ENCODE data around the gene PGBD1.
"Not testable (repeated sequence)": the region's sequence is repeated elsewhere in the genome, so short reads cannot be mapped to it uniquely, and the experiment has no call there.

The PGBD1 gene

DNA sequence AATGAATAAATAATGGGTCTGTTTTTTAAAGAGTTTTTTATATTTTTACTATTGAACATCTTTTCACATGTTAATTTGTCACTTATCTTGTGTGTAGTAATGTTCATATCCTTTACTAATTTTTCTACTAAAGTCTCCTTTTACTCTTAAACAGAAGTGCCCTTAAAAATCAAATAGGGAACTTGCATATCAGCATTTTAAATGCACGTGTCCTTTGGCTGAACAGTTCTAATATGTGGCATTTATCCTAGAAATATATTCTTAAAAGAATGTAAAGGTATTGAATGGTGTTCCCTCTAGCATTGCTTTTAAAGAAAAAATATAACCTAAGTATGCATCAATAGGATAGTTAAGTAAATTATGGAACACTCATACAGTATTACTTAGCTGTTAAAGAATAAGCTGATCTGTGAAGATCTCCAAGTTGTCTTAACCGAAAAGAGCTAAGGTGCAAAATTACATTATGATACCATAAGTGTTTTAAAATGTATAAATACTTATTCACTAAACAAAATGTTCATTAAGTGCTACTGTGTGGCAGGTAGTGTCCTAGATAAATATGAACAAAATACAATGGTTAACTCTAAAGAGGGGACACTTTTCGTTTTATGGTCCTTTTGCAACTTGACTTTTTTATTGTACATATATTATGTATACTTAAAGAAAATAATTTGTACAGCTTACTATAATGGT is 631 bp upstream of the PGBD1 start:
- DNase-seq = no peak
- peaks cover 23% of the 10 kb centered on the region for H3K36me3 ChIP-seq
- TF ChIP-seq, protein P1, sequence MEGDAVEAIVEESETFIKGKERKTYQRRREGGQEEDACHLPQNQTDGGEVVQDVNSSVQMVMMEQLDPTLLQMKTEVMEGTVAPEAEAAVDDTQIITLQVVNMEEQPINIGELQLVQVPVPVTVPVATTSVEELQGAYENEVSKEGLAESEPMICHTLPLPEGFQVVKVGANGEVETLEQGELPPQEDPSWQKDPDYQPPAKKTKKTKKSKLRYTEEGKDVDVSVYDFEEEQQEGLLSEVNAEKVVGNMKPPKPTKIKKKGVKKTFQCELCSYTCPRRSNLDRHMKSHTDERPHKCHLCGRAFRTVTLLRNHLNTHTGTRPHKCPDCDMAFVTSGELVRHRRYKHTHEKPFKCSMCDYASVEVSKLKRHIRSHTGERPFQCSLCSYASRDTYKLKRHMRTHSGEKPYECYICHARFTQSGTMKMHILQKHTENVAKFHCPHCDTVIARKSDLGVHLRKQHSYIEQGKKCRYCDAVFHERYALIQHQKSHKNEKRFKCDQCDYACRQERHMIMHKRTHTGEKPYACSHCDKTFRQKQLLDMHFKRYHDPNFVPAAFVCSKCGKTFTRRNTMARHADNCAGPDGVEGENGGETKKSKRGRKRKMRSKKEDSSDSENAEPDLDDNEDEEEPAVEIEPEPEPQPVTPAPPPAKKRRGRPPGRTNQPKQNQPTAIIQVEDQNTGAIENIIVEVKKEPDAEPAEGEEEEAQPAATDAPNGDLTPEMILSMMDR (IDR thresholded peaks at IDR 0.05; ENCODE audit: low read depth, low read length) = no peak

DNA sequence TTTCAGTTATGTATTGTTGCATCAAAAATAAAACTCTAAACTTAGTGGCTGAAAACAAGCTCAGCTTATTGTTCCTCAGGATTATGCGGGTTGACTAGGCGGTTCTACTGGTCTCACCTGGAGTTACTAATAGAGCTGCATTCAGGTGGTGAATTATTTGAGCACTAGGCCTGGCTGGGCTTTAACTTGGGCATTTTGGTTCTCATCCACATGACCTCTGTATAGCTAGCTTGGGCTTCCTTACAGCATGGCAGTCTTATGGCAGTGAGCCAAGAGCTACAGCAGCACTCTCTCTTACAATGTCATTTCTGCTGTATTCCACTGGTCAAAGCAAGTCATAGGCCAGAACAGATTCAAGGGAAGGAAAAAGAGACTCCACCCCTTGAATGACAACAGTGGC is 1.6 kb downstream of the PGBD1 start:
- H3K36me3 ChIP-seq = peaks cover 28% of the 10 kb centered on the region

More for the DNA sequence above, 631 bp upstream of the PGBD1 start:
- H3K27me3 ChIP-seq = no peaks in the 10 kb centered on the region
- H3K4me1 ChIP-seq = no peaks in the 10 kb centered on the region
- peak overlapping the region; percentile 95 for H3K4me3 ChIP-seq (ENCODE audit: low read depth, low read length)
- no peaks in the 10 kb centered on the region for H3K9me3 ChIP-seq

DNA sequence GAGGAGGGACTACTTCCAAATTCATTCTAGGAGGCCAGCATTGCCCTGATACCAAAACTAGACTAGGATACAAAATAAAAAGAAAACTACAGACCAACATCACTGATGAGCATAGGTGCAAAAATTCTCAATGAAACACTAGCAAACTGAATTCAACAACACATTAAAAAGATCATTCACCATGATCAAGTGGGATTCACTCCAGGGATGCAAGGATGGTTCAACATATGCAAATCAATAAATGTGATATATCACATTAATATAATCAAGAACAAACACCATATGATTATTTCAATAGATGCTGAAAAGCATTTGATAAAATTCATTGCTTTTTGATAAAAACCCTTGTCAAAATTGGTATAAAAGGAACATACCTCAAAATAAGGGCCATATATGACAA is 10.2 kb downstream of the PGBD1 start:
- H3K9me3 ChIP-seq = no peaks in the 10 kb centered on the region
- no peaks in the 10 kb centered on the region for H3K4me1 ChIP-seq
- no peak for DNase-seq
- no peak overlapping the region for H3K4me3 ChIP-seq (ENCODE audit: low read depth, low read length)
- H3K27me3 ChIP-seq = no peaks in the 10 kb centered on the region
- TF ChIP-seq, protein P1 (IDR thresholded peaks at IDR 0.05; ENCODE audit: low read depth, low read length) = no peak
- H3K36me3 ChIP-seq = peaks cover 21% of the 10 kb centered on the region

More for the DNA sequence above, 1.6 kb downstream of the PGBD1 start:
- Histone ChIP-seq H3K4me3 (ENCODE audit: low read depth, low read length) (peak overlapping the region; percentile 12; the same call in 1 of the 2 replicates), H3K4me1 (no peaks in the 10 kb centered on the region), H3K9me3 (no peaks in the 10 kb centered on the region), H3K27me3 (no peaks in the 10 kb centered on the region)
- TF ChIP-seq, protein P1 (IDR thresholded peaks at IDR 0.05; ENCODE audit: low read depth, low read length) = no peak
- DNase-seq = no peak

DNA sequence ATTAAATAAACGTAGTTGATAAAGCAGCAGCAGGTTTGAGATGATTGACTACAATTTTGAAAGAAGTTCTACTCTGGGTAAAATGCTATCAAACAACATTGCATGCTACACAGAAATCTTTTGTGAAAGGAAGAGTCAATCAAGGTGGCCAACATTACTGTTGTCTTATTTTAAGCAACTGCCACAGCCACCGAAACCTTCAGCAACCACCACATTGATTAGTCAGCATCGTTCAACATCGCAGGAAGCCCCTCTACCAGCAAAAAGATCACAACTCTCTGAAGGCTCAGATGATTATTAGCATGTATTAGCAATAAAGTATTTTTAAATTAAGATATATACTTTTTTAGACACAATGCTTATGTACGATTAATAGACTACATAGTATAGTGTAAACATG is 14.0 kb downstream of the PGBD1 start:
- Histone ChIP-seq H3K36me3 (peaks cover 14% of the 10 kb centered on the region), H3K4me1 (no peaks in the 10 kb centered on the region), H3K27me3 (no peaks in the 10 kb centered on the region), H3K9me3 (no peaks in the 10 kb centered on the region), H3K4me3 (ENCODE audit: low read depth, low read length) (no peak overlapping the region)
- no peak for DNase-seq
- TF ChIP-seq, protein P1 (IDR thresholded peaks at IDR 0.05; ENCODE audit: low read depth, low read length) = no peak

DNA sequence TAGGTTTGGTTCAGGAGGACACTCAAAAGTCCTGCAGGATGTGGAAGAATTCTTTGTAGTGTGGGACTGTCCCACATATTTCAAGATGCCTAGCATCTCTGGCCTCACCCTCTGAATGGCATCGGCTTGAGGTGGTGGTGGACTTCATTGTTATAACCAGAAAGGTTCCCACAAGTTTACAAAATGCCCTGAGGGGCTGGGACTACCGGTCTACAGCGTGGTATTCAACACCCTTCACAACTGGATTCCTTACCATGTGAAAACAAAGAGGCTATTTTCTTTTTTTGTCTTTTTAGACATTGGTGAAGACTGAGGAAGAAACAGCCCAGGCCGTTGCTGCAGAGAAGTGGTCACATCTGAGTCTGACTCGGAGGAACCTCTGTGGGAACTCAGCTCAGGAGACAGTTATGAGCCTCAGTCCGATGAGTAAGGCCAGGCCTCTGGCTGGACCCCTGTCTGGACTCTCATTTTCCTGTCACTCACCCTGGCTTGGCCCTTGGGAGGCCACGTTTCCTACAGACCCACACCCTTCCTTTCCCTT is 15.2 kb downstream of the PGBD1 start:
- H3K27me3 ChIP-seq = no peaks in the 10 kb centered on the region
- TF ChIP-seq, protein P1 (IDR thresholded peaks at IDR 0.05; ENCODE audit: low read depth, low read length) = no peak
- DNase-seq = no peak
- no peaks in the 10 kb centered on the region for H3K4me1 ChIP-seq
- H3K4me3 ChIP-seq (ENCODE audit: low read depth, low read length) = no peak overlapping the region
- no peaks in the 10 kb centered on the region for H3K9me3 ChIP-seq
- peaks cover 14% of the 10 kb centered on the region for H3K36me3 ChIP-seq

DNA sequence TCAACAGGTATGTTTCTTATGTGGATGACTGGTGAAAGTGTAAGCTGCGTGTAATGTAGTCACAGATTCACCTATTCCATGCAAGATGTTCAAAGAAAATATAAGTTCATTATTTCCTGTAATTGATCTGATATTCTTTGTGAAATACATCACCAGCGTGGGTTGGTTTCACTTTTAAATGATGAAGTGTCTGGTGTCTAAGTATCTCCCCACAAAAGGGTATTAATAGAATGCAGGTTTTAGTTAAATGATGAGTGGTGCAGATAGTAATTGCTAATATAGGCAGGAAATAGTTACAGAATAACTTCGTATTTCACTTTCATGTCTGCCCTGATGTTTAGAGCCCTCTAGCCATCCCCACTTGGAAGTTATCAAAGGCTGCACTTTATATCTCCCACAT is 22.2 kb downstream of the PGBD1 start:
- no peaks in the 10 kb centered on the region; the same call in 1 of the 2 replicates for H3K36me3 ChIP-seq
- H3K27me3 ChIP-seq = no peaks in the 10 kb centered on the region
- H3K4me1 ChIP-seq = no peaks in the 10 kb centered on the region
- TF ChIP-seq, protein P1 (IDR thresholded peaks at IDR 0.05; ENCODE audit: low read depth, low read length) = no peak
- DNase-seq = no peak
- no peaks in the 10 kb centered on the region for H3K9me3 ChIP-seq
- no peak overlapping the region for H3K4me3 ChIP-seq (ENCODE audit: low read depth, low read length)

DNA sequence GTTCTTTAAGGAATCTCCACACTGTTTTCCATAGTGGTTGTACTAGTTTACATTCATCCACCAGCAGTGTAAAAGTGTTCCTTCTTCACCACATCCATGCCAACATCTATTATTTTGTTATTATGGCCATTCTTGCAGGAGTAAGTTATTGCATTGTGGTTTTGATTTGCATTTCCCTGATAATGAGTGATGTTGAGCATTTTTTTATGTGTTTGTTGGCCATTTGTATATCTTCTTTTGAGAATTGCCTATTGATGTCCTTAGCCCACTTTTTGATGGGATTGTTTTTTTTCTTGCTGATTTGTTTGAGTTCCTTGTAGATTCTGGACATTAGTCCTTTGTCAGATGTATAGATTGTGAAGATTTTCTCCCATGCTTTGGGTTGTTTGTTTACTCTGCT is 25.0 kb downstream of the PGBD1 start:
- H3K27me3 ChIP-seq = not testable (repeated sequence)

More for the DNA sequence above, 25.0 kb downstream of the PGBD1 start:
- not testable (repeated sequence) for H3K4me3 ChIP-seq (ENCODE audit: low read depth, low read length); H3K9me3 ChIP-seq; H3K4me1 ChIP-seq; H3K36me3 ChIP-seq; DNase-seq
